SK-N-SH treated with all-trans-retinoic acid at 6 μM for 48 hours (cell line): Measurements from ENCODE around the gene PFKM.

Experiments
- ARNTL ChIP-seq: fragments of 450-650 bp; formaldehyde crosslinking; IDR thresholded peaks from 2 replicates; pipeline ENCODE4 v1.5.0; 2020; ENCODE audit warnings: low read depth, mild to moderate bottlenecking, moderate library complexity, borderline replicate concordance
- RARB ChIP-seq: fragments of 250-450 bp; sonication (Bioruptor Pico); IDR thresholded peaks from 2 replicates; pipeline ENCODE4 v1.8.0; 2021; ENCODE audit warnings: mild to moderate bottlenecking, moderate library complexity
- TSHZ2 ChIP-seq: fragments of 250-450 bp; sonication (Bioruptor Pico); IDR thresholded peaks from 2 replicates; pipeline ENCODE4 v1.5.0; 2020; ENCODE audit warnings: mild to moderate bottlenecking, moderate library complexity
- ZFP3 ChIP-seq: fragments of 250-450 bp; sonication (Bioruptor Pico); IDR thresholded peaks from 2 replicates; pipeline ENCODE4 v1.5.0; 2020; ENCODE audit warnings: mild to moderate bottlenecking, moderate library complexity
- ZNF70 ChIP-seq: fragments of 450-650 bp; formaldehyde crosslinking; IDR thresholded peaks from 2 replicates; pipeline ENCODE4 v1.5.0; 2020; ENCODE audit warnings: mild to moderate bottlenecking, moderate library complexity
- TF ChIP-seq, protein P1 (sequence below): fragments of 250-450 bp; sonication (Bioruptor Pico); IDR thresholded peaks from 2 replicates; pipeline ENCODE4 v1.8.0; 2020; ENCODE audit warnings: mild to moderate bottlenecking, moderate library complexity, borderline replicate concordance

DNA sequence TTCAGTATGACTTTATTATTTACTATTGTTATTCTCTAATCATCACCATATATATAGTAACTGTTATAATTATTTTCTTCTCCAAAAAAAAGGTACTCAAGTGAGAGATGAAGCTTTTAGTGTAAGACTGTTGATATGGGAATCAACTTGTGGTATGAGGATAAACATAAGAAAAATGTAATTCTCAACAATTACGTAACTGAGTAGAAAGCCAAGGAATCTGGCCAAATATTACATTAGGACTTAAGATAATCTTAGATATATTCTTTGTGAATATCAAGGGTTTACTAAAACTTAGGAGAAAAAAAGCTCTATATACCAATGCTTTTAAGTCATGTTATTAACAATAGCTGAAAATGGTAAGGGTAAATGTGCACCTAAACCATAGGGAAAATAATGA, 26.6 kb upstream of the PFKM start:
- TF ChIP-seq ZFP3 (CRISPR knock-in tag) (no peak), RARB (CRISPR knock-in tag) (no peak), TSHZ2 (CRISPR knock-in tag) (no peak), ARNTL (CRISPR knock-in tag) (no peak), ZNF70 (no peak)
- TF ChIP-seq, protein P1, sequence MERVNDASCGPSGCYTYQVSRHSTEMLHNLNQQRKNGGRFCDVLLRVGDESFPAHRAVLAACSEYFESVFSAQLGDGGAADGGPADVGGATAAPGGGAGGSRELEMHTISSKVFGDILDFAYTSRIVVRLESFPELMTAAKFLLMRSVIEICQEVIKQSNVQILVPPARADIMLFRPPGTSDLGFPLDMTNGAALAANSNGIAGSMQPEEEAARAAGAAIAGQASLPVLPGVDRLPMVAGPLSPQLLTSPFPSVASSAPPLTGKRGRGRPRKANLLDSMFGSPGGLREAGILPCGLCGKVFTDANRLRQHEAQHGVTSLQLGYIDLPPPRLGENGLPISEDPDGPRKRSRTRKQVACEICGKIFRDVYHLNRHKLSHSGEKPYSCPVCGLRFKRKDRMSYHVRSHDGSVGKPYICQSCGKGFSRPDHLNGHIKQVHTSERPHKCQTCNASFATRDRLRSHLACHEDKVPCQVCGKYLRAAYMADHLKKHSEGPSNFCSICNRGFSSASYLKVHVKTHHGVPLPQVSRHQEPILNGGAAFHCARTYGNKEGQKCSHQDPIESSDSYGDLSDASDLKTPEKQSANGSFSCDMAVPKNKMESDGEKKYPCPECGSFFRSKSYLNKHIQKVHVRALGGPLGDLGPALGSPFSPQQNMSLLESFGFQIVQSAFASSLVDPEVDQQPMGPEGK (CRISPR knock-in tag): no peak
